ENCODE data around the gene TEKT3.

The TEKT3 gene

DNA sequence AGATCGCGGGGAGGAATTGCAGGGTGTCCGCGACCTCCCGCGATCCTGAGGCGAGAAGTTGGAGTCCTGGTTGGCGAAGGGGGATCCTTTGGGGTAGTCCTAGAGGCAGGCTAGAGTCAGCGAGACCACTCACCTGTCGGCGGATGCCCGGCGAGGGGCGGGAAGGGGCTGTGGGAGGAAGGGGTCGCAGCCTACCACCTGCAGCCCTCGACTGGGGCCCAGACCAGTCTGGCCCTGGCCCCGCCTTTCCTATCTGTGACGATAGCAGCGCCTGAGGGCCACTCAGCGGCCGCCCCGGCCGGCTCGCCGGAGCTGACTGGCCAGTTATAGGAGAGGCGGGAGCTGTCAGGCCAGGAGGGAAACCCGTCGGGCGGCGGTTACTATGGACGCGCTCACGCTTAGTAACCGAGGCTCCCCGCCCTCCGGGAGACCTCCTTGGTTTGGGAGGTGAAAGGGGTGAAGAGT is at the start of gene TEKT3:
TSS of gene TEKT3 (minus strand) at position 213 of the 465 bp plus-strand sequence. CDS start 10,012 bp downstream, outside the sequence.
- TF ChIP-seq, protein P1, sequence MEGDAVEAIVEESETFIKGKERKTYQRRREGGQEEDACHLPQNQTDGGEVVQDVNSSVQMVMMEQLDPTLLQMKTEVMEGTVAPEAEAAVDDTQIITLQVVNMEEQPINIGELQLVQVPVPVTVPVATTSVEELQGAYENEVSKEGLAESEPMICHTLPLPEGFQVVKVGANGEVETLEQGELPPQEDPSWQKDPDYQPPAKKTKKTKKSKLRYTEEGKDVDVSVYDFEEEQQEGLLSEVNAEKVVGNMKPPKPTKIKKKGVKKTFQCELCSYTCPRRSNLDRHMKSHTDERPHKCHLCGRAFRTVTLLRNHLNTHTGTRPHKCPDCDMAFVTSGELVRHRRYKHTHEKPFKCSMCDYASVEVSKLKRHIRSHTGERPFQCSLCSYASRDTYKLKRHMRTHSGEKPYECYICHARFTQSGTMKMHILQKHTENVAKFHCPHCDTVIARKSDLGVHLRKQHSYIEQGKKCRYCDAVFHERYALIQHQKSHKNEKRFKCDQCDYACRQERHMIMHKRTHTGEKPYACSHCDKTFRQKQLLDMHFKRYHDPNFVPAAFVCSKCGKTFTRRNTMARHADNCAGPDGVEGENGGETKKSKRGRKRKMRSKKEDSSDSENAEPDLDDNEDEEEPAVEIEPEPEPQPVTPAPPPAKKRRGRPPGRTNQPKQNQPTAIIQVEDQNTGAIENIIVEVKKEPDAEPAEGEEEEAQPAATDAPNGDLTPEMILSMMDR (IDR thresholded peaks at IDR 0.05; ENCODE audit: borderline replicate concordance, control extremely low read depth, extremely low read depth, insufficient read depth, missing control alignments), result no peak
- DNase-seq (ENCODE audit: low spot score), result peak; percentile 29
- in situ Hi-C loops (cut with MboI; ENCODE audit: low sequenced_read_pairs, unreplicated experiment), result no loop called here

DNA sequence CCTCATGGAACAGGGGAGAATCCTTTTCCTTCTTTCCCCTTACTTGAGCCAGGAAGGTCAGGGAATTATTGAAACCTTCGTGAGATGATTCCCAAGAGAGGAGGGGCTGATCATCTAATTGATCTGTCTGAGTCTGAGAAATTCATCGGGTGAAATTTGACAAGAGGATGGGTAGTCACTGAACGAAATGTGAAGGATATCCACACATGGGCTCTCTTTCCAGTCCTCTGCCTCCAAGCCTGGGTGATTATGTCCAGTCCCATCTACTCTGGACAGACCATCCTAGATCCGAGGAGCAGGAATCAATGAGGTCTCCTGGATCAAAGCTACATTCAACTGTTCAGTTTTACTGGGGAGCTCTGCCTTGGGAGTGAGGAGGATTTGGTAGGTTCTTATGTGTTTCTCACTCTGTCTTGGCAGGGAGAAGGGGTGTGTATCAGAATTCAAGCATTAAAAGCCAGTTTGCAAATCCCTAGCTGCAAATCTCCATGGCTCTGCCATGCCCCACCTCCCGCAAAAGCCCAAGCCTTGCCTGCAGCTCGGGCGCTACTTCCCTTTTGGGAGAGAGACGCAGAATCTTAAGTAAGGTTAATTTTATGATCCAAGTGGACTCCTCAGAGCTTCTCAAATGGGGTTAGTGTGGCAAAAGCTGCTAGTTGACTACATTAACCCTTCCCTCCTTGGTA is 47.1 kb upstream of the TEKT3 start:
- DNase-seq (ENCODE audit: low spot score), result no peak
- TF ChIP-seq, protein P1 (IDR thresholded peaks at IDR 0.05; ENCODE audit: borderline replicate concordance, control extremely low read depth, extremely low read depth, insufficient read depth, missing control alignments), result no peak
- in situ Hi-C loops (cut with MboI; ENCODE audit: low sequenced_read_pairs, unreplicated experiment), result no loop called here

DNA sequence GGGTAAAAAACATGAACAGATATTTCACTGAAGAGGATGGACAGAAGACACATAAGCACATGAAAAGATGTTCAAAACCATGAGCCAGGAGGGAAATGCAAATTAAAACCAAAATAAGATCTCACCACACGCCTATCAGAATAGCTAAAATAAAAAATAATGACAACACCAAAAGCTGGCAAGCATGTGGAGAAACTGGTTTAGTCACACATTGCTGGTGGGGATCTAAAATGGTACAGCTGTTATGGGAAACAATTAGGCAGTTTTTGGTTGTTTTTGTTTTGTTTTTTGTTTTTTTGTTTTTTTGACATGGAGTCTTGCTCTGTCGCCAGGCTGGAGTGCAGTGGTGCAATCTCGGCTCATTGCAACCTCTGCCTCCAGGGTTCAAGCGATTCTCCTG is 44.7 kb upstream of the TEKT3 start:
- TF ChIP-seq, protein P1 (IDR thresholded peaks at IDR 0.05; ENCODE audit: borderline replicate concordance, control extremely low read depth, extremely low read depth, insufficient read depth, missing control alignments), result no peak
- in situ Hi-C loops (cut with MboI; ENCODE audit: low sequenced_read_pairs, unreplicated experiment), result no loop called here
- no peak for DNase-seq (ENCODE audit: low spot score)

DNA sequence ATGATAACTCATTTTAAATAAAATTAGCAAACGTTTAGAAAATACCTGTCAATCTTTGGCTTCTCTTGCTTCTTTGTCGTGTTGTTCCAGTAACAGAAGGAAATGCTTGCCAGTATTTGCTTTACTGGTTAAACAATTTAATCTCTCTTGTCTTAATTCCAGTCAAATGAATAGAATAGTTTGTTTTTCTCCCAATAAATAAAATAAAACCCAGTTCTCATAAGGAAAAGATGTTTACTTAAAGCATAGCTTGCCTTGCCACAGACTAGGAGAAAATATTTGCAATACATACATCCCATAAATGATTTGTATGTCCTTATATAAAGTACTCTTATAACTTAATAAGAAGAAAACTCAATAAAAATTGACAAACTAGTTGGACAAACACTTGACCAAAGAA is 43.9 kb upstream of the TEKT3 start:
- no peak for DNase-seq (ENCODE audit: low spot score)
- in situ Hi-C loops (cut with MboI; ENCODE audit: low sequenced_read_pairs, unreplicated experiment), result no loop called here
- TF ChIP-seq, protein P1 (IDR thresholded peaks at IDR 0.05; ENCODE audit: borderline replicate concordance, control extremely low read depth, extremely low read depth, insufficient read depth, missing control alignments), result no peak

DNA sequence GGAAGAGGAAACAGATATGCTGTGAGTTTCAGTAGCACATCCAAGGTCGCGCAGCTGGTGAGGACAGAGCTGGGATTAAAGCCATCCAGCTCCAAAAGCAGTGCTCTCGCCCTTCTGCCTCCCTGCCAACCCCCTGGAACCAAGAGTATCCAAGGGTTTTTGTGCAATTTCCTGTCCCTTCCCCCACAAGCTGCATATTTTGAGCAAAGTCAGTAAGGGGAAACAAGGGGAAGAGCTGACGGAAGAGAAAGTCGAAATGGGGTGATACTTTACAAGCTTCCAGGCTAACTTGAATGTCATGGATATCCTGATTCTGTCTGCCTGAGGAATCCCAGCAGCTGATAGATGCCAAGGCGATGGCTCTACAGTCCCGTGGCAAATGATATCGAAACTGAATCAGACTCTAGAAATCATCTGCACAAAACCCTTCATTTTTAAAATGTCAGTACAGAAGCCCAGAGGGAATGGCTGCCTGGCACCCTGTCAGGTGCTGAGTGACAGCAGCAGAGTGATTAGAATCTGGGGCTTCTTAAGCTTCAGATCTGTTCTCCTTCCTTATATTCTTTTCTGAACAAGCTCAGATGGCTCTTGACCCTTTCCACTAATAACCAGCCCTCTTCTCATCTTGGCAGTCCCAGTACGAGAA is 42.9 kb upstream of the TEKT3 start:
- TF ChIP-seq, protein P1 (IDR thresholded peaks at IDR 0.05; ENCODE audit: borderline replicate concordance, control extremely low read depth, extremely low read depth, insufficient read depth, missing control alignments), result no peak
- in situ Hi-C loops (cut with MboI; ENCODE audit: low sequenced_read_pairs, unreplicated experiment), result no loop called here
- no peak for DNase-seq (ENCODE audit: low spot score)

DNA sequence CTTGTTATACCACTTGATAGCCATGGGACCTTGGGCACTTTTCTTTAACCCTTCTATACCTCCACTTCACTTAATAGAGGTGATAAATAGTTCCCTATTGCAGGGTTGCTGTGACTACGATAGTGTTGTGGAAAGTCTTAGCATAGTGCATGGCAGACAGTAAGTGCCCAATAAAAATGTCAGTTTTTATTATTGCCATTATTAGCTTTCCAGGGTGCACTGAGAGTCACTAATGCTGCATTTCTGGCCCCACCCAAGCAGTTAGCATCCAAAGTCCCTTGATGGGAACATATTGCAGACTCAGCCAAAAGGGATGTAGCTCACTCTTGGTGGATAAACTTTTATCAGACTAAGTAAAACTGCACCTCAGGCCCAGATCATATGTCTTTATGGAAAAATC is 41.5 kb upstream of the TEKT3 start:
- in situ Hi-C loops (cut with MboI; ENCODE audit: low sequenced_read_pairs, unreplicated experiment), result no loop called here
- TF ChIP-seq, protein P1 (IDR thresholded peaks at IDR 0.05; ENCODE audit: borderline replicate concordance, control extremely low read depth, extremely low read depth, insufficient read depth, missing control alignments), result no peak
- DNase-seq (ENCODE audit: low spot score), result no peak
